Measurements from ENCODE around the gene UMAD1.

DNA sequence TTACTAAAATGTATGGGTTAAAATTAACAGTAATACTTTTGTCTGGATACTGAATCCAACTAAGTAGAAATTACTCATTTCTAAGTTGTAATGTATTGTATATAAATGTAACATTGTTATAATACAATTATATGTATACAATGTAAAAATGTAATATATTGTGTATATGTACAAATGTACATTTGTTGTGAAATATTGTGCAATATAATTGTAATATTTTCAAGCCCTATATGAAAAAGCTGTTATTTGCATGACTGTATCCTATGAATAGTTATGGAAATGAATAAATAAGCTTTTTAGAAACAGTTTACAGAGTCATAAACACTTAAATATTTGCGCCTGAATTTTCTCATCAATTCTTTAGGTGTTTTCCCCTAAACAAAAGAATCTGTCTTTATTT lies 20.3 kb upstream of the UMAD1 start:
- TF ChIP-seq, protein P1, sequence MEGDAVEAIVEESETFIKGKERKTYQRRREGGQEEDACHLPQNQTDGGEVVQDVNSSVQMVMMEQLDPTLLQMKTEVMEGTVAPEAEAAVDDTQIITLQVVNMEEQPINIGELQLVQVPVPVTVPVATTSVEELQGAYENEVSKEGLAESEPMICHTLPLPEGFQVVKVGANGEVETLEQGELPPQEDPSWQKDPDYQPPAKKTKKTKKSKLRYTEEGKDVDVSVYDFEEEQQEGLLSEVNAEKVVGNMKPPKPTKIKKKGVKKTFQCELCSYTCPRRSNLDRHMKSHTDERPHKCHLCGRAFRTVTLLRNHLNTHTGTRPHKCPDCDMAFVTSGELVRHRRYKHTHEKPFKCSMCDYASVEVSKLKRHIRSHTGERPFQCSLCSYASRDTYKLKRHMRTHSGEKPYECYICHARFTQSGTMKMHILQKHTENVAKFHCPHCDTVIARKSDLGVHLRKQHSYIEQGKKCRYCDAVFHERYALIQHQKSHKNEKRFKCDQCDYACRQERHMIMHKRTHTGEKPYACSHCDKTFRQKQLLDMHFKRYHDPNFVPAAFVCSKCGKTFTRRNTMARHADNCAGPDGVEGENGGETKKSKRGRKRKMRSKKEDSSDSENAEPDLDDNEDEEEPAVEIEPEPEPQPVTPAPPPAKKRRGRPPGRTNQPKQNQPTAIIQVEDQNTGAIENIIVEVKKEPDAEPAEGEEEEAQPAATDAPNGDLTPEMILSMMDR (conservative IDR thresholded peaks at IDR 0.05; ENCODE audit: low read depth, low read length): no peak
- TF ChIP-seq POLR2A (IDR thresholded peaks at IDR 0.05; ENCODE audit: low read depth, low read length): no peak
- no peak for TF ChIP-seq MAFK (IDR thresholded peaks at IDR 0.05; ENCODE audit: low read depth, low read length)
- no peak for TF ChIP-seq FOS (IDR thresholded peaks at IDR 0.05; ENCODE audit: low read depth, low read length)
- TF ChIP-seq CEBPB (IDR thresholded peaks at IDR 0.05; ENCODE audit: low read depth, low read length): no peak
- TF ChIP-seq MXI1 (IDR thresholded peaks at IDR 0.05; ENCODE audit: borderline replicate concordance, low read depth, low read length): no peak
- no peak for TF ChIP-seq RCOR1 (IDR thresholded peaks at IDR 0.05; ENCODE audit: insufficient replicate concordance, low read length)
- no peak for TF ChIP-seq MAZ (IDR thresholded peaks at IDR 0.05; ENCODE audit: borderline replicate concordance, low read depth, low read length)
- no peak for TF ChIP-seq CHD1 (IDR thresholded peaks at IDR 0.05; ENCODE audit: low read depth, low read length)
- no peak for TF ChIP-seq RFX5 (IDR thresholded peaks at IDR 0.05; ENCODE audit: low read depth, low read length)
- no peak for TF ChIP-seq RAD21 (IDR thresholded peaks at IDR 0.05; ENCODE audit: low read length)
- no peak for TF ChIP-seq SMC3 (IDR thresholded peaks at IDR 0.05; ENCODE audit: low read depth, low read length)
